ENCODE data around the gene KCTD21. TPM values are rescaled to one million over a fixed set of nuclear protein-coding genes. Genes with fewer than 3 reads are reported as not detected.

KCTD21 gene
- total RNA-seq, 2 donors from 2014 or later, result 7.5 to 9.2 TPM

DNA sequence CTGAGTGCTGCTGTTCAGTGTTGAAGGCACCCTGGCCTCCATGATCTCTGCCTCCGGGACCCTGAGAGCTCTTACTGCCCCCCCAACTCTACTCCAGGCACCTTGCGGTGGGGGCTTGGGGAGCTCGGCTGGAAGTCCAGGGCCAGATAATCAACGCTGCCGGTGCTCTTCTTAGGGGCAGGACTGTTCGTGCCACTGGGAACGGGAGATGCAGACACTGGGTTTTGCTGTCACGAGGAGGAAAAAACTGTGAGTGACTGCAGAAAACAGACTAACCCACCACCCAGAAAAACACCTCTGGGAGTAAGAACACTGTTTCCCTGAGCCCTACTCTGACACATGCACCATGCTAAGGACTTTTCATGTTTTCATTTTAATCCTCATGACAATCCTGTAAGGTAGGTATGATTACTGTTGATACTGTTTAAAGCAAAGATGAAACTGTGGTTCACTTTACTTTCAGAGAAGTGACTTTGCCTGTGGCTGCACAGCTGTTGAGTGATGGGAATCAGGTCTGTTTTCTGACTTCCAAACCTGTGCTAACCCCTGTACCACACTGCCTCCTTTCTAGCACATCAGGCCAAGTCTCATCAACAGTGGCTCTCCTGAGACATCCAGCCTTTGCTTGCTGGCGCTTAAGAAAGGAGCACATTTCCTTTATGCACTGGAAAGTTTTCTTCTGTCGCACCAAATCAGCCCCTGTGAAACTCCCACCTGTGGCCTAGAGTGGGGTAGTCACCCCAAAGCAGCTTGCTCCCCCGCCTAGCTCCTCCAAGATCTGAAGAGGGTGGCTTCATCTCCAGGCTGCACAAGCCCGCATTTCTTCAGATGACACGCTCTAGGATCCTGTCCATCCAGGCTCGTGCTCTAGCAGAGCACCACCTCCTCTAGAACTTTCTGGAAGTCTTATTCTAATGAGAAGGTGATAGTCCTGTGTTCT is 32.1 kb upstream of the KCTD21 start:
- Histone ChIP-seq H3K4me3 (no peak overlapping the region), H3K27me3 (no peaks in the 10 kb centered on the region), H3K36me3 (peaks cover 4% of the 10 kb centered on the region), H3K9me3 (no peaks in the 10 kb centered on the region), H3K27ac (no peak overlapping the region), H3K4me1 (no peaks in the 10 kb centered on the region), H3K9ac (ENCODE audit: low read depth in 2 of 2, low read length in 2 of 2) (no peak overlapping the region)
- TF ChIP-seq, protein P1, sequence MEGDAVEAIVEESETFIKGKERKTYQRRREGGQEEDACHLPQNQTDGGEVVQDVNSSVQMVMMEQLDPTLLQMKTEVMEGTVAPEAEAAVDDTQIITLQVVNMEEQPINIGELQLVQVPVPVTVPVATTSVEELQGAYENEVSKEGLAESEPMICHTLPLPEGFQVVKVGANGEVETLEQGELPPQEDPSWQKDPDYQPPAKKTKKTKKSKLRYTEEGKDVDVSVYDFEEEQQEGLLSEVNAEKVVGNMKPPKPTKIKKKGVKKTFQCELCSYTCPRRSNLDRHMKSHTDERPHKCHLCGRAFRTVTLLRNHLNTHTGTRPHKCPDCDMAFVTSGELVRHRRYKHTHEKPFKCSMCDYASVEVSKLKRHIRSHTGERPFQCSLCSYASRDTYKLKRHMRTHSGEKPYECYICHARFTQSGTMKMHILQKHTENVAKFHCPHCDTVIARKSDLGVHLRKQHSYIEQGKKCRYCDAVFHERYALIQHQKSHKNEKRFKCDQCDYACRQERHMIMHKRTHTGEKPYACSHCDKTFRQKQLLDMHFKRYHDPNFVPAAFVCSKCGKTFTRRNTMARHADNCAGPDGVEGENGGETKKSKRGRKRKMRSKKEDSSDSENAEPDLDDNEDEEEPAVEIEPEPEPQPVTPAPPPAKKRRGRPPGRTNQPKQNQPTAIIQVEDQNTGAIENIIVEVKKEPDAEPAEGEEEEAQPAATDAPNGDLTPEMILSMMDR (IDR thresholded peaks at IDR 0.05), result no peak
- peak; percentile 11 for DNase-seq
- intact Hi-C loops (cut with DNase I), result no loop called here

DNA sequence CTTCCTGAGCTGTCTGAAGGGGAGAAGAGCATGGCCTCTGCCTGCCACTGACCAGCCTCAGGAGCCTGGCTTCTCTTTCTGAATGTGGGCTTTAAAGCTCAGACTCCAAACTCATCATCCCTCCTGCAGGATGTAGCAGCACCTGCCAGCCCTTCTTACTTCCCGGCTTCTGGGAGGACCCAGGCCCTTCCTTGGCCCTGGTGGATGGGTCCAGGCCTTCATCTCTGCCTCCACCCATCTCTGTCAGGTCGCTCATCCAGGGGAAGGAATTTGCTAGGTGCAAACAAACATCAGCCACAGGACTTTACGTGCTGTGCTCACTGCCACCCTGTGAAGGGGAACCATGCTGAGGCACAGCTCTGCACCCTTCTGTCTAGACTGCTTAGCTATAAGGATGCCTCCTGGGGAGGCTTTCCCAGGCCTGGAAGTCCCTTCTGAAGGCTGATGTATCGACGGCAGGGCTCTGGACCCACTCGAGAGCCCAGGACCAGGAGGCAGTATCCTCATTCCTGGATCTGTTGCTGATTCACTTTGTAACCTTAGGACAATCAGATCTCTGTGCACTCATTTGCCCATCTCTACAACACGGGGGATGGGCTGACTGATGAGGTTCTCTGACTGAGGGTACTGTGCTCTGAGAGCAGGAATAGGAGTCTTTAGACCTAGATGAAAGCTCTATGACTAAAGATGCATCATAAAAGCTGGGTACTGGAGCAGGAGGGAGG is 31.2 kb upstream of the KCTD21 start:
- Histone ChIP-seq H3K27ac (no peak overlapping the region), H3K36me3 (peaks cover 4% of the 10 kb centered on the region), H3K4me1 (no peaks in the 10 kb centered on the region), H3K9ac (ENCODE audit: low read depth in 2 of 2, low read length in 2 of 2) (no peak overlapping the region), H3K9me3 (no peaks in the 10 kb centered on the region), H3K4me3 (no peak overlapping the region), H3K27me3 (no peaks in the 10 kb centered on the region)
- intact Hi-C loops (cut with DNase I), result no loop called here
- TF ChIP-seq, protein P1 (IDR thresholded peaks at IDR 0.05), result no peak
- DNase-seq, result no peak

DNA sequence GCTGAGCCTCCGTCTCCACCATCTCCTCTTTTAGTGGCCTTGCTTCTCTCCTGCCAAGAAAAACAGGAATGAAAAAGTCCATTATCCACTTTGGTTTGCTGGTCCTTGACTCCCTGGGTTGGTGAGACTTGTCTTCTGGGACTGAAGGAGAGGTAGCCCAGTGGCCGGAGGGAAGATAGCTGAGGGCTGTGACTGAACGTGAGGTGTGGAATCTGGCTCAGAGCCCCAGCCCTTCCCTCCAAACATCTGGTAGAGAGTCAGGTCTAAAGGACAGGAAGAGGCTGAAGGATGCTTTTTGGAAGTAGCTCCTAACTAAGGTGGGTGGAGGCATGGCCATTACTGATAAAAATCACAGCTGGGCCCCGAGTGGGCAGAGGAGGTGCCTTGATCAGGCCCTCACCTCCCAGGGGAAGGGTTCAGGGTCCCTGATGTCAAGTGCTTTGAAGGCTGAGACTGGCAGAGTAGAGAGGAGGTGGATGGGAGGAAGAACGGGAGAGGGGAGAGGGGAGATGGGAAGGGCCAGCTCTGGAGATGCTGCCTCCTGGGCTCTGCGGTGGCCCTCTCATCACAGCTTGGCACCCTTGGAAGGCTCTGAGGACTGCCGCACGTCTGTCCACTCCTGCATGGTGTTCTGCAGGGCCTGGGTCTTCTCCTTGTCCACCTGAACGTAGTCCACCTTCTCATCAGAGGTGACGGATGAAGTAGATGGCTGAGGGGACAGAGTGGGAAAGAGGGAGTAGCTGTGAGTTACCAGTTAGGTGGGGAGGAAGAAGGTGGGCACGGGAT is 30.5 kb upstream of the KCTD21 start:
- Histone ChIP-seq H3K9ac (ENCODE audit: low read depth in 2 of 2, low read length in 2 of 2) (no peak overlapping the region), H3K27ac (no peak overlapping the region), H3K4me3 (no peak overlapping the region), H3K36me3 (peaks cover 4% of the 10 kb centered on the region), H3K4me1 (no peaks in the 10 kb centered on the region), H3K27me3 (no peaks in the 10 kb centered on the region), H3K9me3 (no peaks in the 10 kb centered on the region)
- intact Hi-C loops (cut with DNase I), result no loop called here
- no peak for DNase-seq
- TF ChIP-seq, protein P1 (IDR thresholded peaks at IDR 0.05), result no peak

DNA sequence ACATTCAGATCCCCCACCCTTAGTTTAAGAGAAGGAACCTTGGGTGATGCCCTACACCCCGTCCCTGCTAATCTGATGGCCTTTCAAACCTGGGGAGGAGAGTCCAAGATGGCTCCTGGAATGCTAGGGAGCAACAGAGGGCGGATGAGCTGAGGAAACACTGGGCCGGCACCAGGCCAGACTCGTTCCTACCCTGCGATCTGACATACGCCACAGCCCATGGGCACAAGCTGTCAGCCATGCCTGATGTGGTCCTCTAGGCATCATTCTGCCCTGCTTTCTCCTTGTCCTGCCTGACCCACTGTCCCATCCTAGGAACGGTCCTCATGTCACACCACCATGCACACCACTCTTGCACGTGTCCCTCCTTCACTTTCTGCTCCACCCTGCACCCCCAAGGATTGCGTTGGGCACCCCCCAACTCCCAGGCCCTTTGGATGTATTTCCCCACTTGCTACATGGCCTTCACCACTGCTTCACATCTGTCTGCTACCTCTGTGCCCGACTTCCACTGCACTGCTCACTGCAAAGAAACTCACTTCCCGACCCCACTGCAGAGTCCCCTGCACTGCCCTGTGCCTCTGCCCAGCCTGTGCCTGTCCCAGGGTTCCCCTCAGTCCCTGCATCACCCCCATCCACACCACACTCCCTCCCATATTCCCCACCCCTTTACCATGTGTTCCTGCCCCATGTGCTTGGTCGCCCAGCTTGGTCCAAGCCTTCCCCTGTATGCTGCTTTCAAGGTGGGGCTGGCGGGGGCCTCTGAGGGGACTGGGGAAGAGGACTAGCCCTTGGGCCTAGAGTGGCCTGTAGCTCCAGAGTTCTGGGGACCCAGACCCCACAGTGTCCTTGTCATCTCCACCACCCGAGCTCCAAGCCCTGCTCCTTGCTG is 29.5 kb upstream of the KCTD21 start:
- intact Hi-C loops (cut with DNase I), result no loop called here
- Histone ChIP-seq H3K9ac (ENCODE audit: low read depth in 2 of 2, low read length in 2 of 2) (no peak overlapping the region), H3K4me3 (no peak overlapping the region), H3K36me3 (no peaks in the 10 kb centered on the region), H3K9me3 (no peaks in the 10 kb centered on the region), H3K27me3 (no peaks in the 10 kb centered on the region), H3K4me1 (no peaks in the 10 kb centered on the region), H3K27ac (no peak overlapping the region)
- TF ChIP-seq, protein P1 (IDR thresholded peaks at IDR 0.05), result no peak
- DNase-seq, result no peak
